GM18519 (cell line): ENCODE data around the gene NEK5.

Source experiments
- ATAC-seq: cut with Tn5 transposase; IDR thresholded peaks from one replicate; pipeline ENCODE4 v1.9.1; 2021; ENCODE audit warnings: mild to moderate bottlenecking, moderate library complexity; ENCODE audit not compliant: unreplicated experiment, low FRiP score

NEK5 gene

DNA sequence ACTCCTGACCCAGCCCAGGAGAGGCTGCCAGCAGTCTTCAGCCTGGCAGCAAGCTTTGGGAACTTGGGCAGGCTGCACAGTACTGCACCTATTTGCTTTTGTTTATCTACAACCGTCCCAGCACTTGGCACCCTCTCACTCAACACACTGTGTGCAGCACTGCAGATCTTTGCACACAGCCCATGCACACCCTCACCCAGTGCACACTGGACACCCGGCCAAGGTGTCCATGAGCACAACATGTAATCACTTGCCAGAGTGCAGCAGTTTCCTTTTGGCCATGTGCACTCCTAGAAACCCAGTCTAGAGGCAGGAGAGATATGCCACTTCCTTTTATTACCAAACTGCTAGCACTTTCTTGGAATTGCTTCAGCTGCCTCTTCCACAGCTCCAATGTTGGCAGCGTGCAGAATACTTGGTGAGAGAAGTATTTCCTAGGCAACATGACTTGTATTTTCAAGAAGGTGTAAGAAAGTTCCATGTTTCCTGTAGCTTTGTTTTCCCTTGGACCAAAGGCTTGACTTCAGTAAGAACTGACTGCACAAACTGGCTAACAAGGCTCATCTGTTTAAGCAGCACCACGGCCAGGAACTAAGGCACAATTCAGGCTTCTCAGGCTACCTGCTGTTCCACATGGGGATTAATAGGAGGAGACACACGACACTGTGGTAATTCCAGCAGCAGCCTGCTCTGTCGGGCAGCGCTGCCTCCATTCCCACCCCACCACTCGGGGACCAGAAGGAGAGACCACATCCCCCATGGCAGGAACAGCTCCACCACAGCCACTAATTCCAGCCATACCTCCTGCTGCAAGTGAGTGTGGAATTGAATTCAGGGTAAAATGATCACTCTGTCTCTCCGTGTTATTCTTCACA lies 133.0 kb downstream of the NEK5 start:
- ATAC-seq = no peak

DNA sequence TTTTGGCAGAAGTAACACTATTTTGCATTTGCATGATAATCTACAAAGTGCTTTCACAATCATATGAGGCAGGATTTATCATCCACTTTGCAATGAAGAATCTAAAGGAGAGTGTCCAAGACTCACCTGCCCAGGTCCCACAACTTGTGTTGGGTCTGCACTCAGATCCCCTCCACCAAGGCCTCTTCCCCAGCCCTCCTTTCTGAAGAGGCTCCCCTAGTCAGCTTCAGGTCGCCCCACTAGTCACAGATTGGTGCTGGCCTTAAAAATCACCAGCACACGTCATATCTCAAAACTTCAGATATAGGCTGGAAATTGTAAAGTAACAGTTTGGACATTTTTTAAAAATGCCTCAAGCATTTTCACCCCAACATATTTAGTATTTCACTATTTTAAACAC lies 135.2 kb downstream of the NEK5 start:
- ATAC-seq = no peak

DNA sequence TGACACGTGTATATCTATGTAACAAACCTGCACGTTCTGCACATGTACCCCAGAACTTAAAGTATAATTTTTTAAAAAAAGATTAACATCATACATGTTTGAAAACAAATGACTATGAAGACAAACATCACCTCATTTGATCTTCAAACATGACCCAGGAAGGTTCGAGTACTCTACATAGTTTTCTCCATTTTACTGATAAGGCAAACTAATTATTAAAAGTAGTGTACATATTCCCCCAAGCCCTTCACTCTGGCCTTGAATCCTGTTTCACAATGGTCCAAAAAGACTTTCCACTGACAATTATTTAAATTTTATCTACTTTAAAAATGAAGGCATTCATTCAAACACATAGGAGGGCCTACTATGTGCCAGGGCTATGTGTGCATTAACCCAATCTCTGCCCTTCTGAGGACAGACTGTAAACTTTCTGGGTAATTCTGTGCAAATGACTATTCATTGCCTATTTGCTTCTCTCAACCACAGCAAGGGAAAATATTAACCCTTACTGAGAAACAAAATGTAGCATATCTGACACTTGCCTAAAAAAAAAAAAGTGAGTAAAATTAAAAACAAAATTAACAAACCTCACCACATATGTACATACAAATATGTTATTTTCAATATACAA lies 139.8 kb downstream of the NEK5 start:
- ATAC-seq = no peak
